ENCODE measurements around the gene ZBTB38.

ZBTB38 gene

GRCh38 chr3:141391991-141392316 is 23.6 kb downstream of the ZBTB38 start:
- H2AFZ ChIP-seq (ENCODE audit: insufficient read depth, low read length, poor library complexity) = no peak overlapping the region
- no peaks in the 10 kb centered on the region for H3K36me3 ChIP-seq (ENCODE audit: control insufficient read depth in 1 of 2, insufficient read depth in 2 of 2, low read length in 2 of 2)
- H3K4ac ChIP-seq (ENCODE audit: low read depth, low read length) = no peak overlapping the region
- H4K91ac ChIP-seq (ENCODE audit: low read depth, low read length) = peak overlapping the region; percentile 26
- WGBS (ENCODE audit: extremely low coverage, insufficient coverage, insufficient read length) = no CpG with 5 or more reads among the region's 4 CpGs
- no peak for DNase-seq
- no peak overlapping the region for H3K14ac ChIP-seq (ENCODE audit: low read length)
- no peak overlapping the region for H3K9ac ChIP-seq (ENCODE audit: low read length)
- peaks cover 7% of the 10 kb centered on the region for H3K79me1 ChIP-seq (ENCODE audit: low read length)
- H3K9me3 ChIP-seq (ENCODE audit: insufficient read depth, low read depth, low read length) = no peaks in the 10 kb centered on the region
- no peak overlapping the region for H2AK5ac ChIP-seq (ENCODE audit: low read length)
- no peak overlapping the region for H2BK120ac ChIP-seq (ENCODE audit: insufficient read depth, low read length, poor library complexity)
- no peak overlapping the region for H3K4me2 ChIP-seq (ENCODE audit: low read length)
- H4K8ac ChIP-seq (ENCODE audit: low read depth, low read length) = no peak overlapping the region
- H2BK12ac ChIP-seq (ENCODE audit: low read length) = peak overlapping the region; percentile 15
- H3K27me3 ChIP-seq (ENCODE audit: insufficient read depth, low read length) = no peaks in the 10 kb centered on the region
- H4K12ac ChIP-seq (ENCODE audit: low read depth, low read length) = no peak overlapping the region
- H3K23ac ChIP-seq (ENCODE audit: low read length) = no peak overlapping the region
- H3K4me3 ChIP-seq (ENCODE audit: low read depth, low read length) = no peak overlapping the region
- H2BK5ac ChIP-seq (ENCODE audit: low read depth, low read length, poor library complexity) = no peak overlapping the region
- H3K18ac ChIP-seq (ENCODE audit: low read length) = no peak overlapping the region
- H3K4me1 ChIP-seq (ENCODE audit: control insufficient read depth in 1 of 2, insufficient read depth in 2 of 2, low read length in 2 of 2) = peaks cover 17 to 18% of the 10 kb centered on the region in 2 experiments
- H3K79me2 ChIP-seq (ENCODE audit: control insufficient read depth, insufficient read depth, low read length, poor library complexity) = peaks cover 2% of the 10 kb centered on the region
- H3K27ac ChIP-seq (ENCODE audit: low read depth, low read length) = no peak overlapping the region

GRCh38 chr3:141392416-141392815 is 24.1 kb downstream of the ZBTB38 start:
- peaks cover 0 to 3% of the 10 kb centered on the region in 2 experiments for H3K36me3 ChIP-seq (ENCODE audit: control insufficient read depth in 1 of 2, insufficient read depth in 2 of 2, low read length in 2 of 2)
- no peak overlapping the region for H2BK120ac ChIP-seq (ENCODE audit: insufficient read depth, low read length, poor library complexity)
- no peak overlapping the region for H3K9ac ChIP-seq (ENCODE audit: low read length)
- H3K18ac ChIP-seq (ENCODE audit: low read length) = no peak overlapping the region
- H3K79me1 ChIP-seq (ENCODE audit: low read length) = peaks cover 7% of the 10 kb centered on the region
- no peak overlapping the region for H3K4me2 ChIP-seq (ENCODE audit: low read length)
- peak overlapping the region; percentile 54 for H2AK5ac ChIP-seq (ENCODE audit: low read length)
- no peak overlapping the region for H3K23ac ChIP-seq (ENCODE audit: low read length)
- H4K91ac ChIP-seq (ENCODE audit: low read depth, low read length) = peak overlapping the region; percentile 22
- H3K9me3 ChIP-seq (ENCODE audit: insufficient read depth, low read depth, low read length) = no peaks in the 10 kb centered on the region
- H3K14ac ChIP-seq (ENCODE audit: low read length) = no peak overlapping the region
- no peak overlapping the region for H2BK12ac ChIP-seq (ENCODE audit: low read length)
- peaks cover 2% of the 10 kb centered on the region for H3K79me2 ChIP-seq (ENCODE audit: control insufficient read depth, insufficient read depth, low read length, poor library complexity)
- H4K12ac ChIP-seq (ENCODE audit: low read depth, low read length) = no peak overlapping the region
- DNase-seq = no peak
- H3K27ac ChIP-seq (ENCODE audit: low read depth, low read length) = no peak overlapping the region
- no peak overlapping the region for H3K4ac ChIP-seq (ENCODE audit: low read depth, low read length)
- H3K27me3 ChIP-seq (ENCODE audit: insufficient read depth, low read length) = no peaks in the 10 kb centered on the region
- H2AFZ ChIP-seq (ENCODE audit: insufficient read depth, low read length, poor library complexity) = no peak overlapping the region
- no peak overlapping the region for H4K8ac ChIP-seq (ENCODE audit: low read depth, low read length)
- peaks cover 17 to 18% of the 10 kb centered on the region in 2 experiments for H3K4me1 ChIP-seq (ENCODE audit: control insufficient read depth in 1 of 2, insufficient read depth in 2 of 2, low read length in 2 of 2)
- no peak overlapping the region for H2BK5ac ChIP-seq (ENCODE audit: low read depth, low read length, poor library complexity)
- no peak overlapping the region for H3K4me3 ChIP-seq (ENCODE audit: low read depth, low read length)
- no CpG with 5 or more reads among the region's 5 CpGs for WGBS (ENCODE audit: extremely low coverage, insufficient coverage, insufficient read length)

GRCh38 chr3:141392897-141393734 is 24.8 kb downstream of the ZBTB38 start:
- Histone ChIP-seq H4K8ac (ENCODE audit: low read depth, low read length) (peak overlapping the region; percentile 87), H3K79me1 (ENCODE audit: low read length) (peaks cover 7% of the 10 kb centered on the region), H3K4me3 (ENCODE audit: low read depth, low read length) (no peak overlapping the region), H3K9ac (ENCODE audit: low read length) (peak overlapping the region; percentile 40), H2BK120ac (ENCODE audit: insufficient read depth, low read length, poor library complexity) (peak overlapping the region; percentile 67), H3K27me3 (ENCODE audit: insufficient read depth, low read length) (no peaks in the 10 kb centered on the region), H2BK5ac (ENCODE audit: low read depth, low read length, poor library complexity) (peak overlapping the region; percentile 78), H2AFZ (ENCODE audit: insufficient read depth, low read length, poor library complexity) (peak overlapping the region; percentile 56), H4K91ac (ENCODE audit: low read depth, low read length) (peak overlapping the region; percentile 84), H3K18ac (ENCODE audit: low read length) (peak overlapping the region; percentile 81), H4K12ac (ENCODE audit: low read depth, low read length) (peak overlapping the region; percentile 82), H2BK12ac (ENCODE audit: low read length) (peak overlapping the region; percentile 85), H3K4me1 (ENCODE audit: control insufficient read depth in 1 of 2, insufficient read depth in 2 of 2, low read length in 2 of 2) (peaks cover 17 to 18% of the 10 kb centered on the region in 2 experiments), H3K23ac (ENCODE audit: low read length) (no peak overlapping the region), H3K4ac (ENCODE audit: low read depth, low read length) (peak overlapping the region; percentile 75), H3K79me2 (ENCODE audit: control insufficient read depth, insufficient read depth, low read length, poor library complexity) (peaks cover 2% of the 10 kb centered on the region), H3K27ac (ENCODE audit: low read depth, low read length) (peak overlapping the region; percentile 89), H3K4me2 (ENCODE audit: low read length) (peak overlapping the region; percentile 34), H3K9me3 (ENCODE audit: insufficient read depth, low read depth, low read length) (no peaks in the 10 kb centered on the region), H3K36me3 (ENCODE audit: control insufficient read depth in 1 of 2, insufficient read depth in 2 of 2, low read length in 2 of 2) (peaks cover 0 to 3% of the 10 kb centered on the region in 2 experiments), H3K14ac (ENCODE audit: low read length) (peak overlapping the region; percentile 77), H2AK5ac (ENCODE audit: low read length) (peak overlapping the region; percentile 81)
- no CpG with 5 or more reads among the region's 6 CpGs for WGBS (ENCODE audit: extremely low coverage, insufficient coverage, insufficient read length)
- DNase-seq = peak in 1 of 2 donors; percentile 51

GRCh38 chr3:141393735-141394076 is 25.4 kb downstream of the ZBTB38 start:
- Histone ChIP-seq H2AK5ac (ENCODE audit: low read length) (peak overlapping the region; percentile 81), H3K4me2 (ENCODE audit: low read length) (peak overlapping the region; percentile 34), H2BK12ac (ENCODE audit: low read length) (peak overlapping the region; percentile 85), H3K14ac (ENCODE audit: low read length) (peak overlapping the region; percentile 77), H3K4ac (ENCODE audit: low read depth, low read length) (peak overlapping the region; percentile 75), H3K9ac (ENCODE audit: low read length) (no peak overlapping the region), H3K9me3 (ENCODE audit: insufficient read depth, low read depth, low read length) (no peaks in the 10 kb centered on the region), H4K8ac (ENCODE audit: low read depth, low read length) (peak overlapping the region; percentile 87), H3K79me1 (ENCODE audit: low read length) (peaks cover 7% of the 10 kb centered on the region), H2AFZ (ENCODE audit: insufficient read depth, low read length, poor library complexity) (peak overlapping the region; percentile 56), H4K12ac (ENCODE audit: low read depth, low read length) (peak overlapping the region; percentile 82), H3K27ac (ENCODE audit: low read depth, low read length) (peak overlapping the region; percentile 89), H3K79me2 (ENCODE audit: control insufficient read depth, insufficient read depth, low read length, poor library complexity) (peaks cover 2% of the 10 kb centered on the region), H4K91ac (ENCODE audit: low read depth, low read length) (peak overlapping the region; percentile 84), H2BK120ac (ENCODE audit: insufficient read depth, low read length, poor library complexity) (peak overlapping the region; percentile 67), H3K23ac (ENCODE audit: low read length) (no peak overlapping the region), H3K4me3 (ENCODE audit: low read depth, low read length) (no peak overlapping the region), H2BK5ac (ENCODE audit: low read depth, low read length, poor library complexity) (peak overlapping the region; percentile 78), H3K36me3 (ENCODE audit: control insufficient read depth in 1 of 2, insufficient read depth in 2 of 2, low read length in 2 of 2) (peaks cover 0 to 3% of the 10 kb centered on the region in 2 experiments), H3K18ac (ENCODE audit: low read length) (peak overlapping the region; percentile 81), H3K4me1 (ENCODE audit: control insufficient read depth in 1 of 2, insufficient read depth in 2 of 2, low read length in 2 of 2) (peaks cover 17 to 18% of the 10 kb centered on the region in 2 experiments), H3K27me3 (ENCODE audit: insufficient read depth, low read length) (no peaks in the 10 kb centered on the region)
- no CpG with 5 or more reads among the region's 7 CpGs for WGBS (ENCODE audit: extremely low coverage, insufficient coverage, insufficient read length)
- no peak for DNase-seq
